ENCODE measurements around the gene GPS2. TPM values are rescaled to one million over a fixed set of nuclear protein-coding genes. Genes with fewer than 3 reads are reported as not detected.
A peak's percentile ranks its signal among the peaks of the same experiment; 100 is the strongest.

Gene GPS2
- total RNA-seq, 1 donor from 2014 or later = 51.1 TPM

- H3K27me3 ChIP-seq = no peaks in the 10 kb centered on the region
- DNase-seq (ENCODE audit: extremely low spot score in 2 of 2) = no peak
- H3K4me3 ChIP-seq = no peak overlapping the region
- no peaks in the 10 kb centered on the region for H3K9me3 ChIP-seq
- H3K4me1 ChIP-seq = peaks cover 14% of the 10 kb centered on the region
- no peak overlapping the region for H3K27ac ChIP-seq
- intact Hi-C loops (cut with DNase I) = no loop called here
- H3K36me3 ChIP-seq = peaks cover 0 to 51% of the 10 kb centered on the region in 2 donors
- TF ChIP-seq POLR2A (IDR thresholded peaks at IDR 0.05) = no peak
- TF ChIP-seq POLR2AphosphoS5 (IDR thresholded peaks at IDR 0.05; ENCODE audit: insufficient read depth in 1 of 2, low read depth in 1 of 2) = no peak
- TF ChIP-seq CTCF (IDR thresholded peaks at IDR 0.05) = no peak
Observed at GRCh38 chr17:7324438-7324779, 9.2 kb upstream of the GPS2 start.

GRCh38 chr17:7323731-7324437 is 8.7 kb upstream of the GPS2 start:
- H3K9me3 ChIP-seq = no peaks in the 10 kb centered on the region
- DNase-seq (ENCODE audit: extremely low spot score in 2 of 2) = no peak
- no peaks in the 10 kb centered on the region for H3K27me3 ChIP-seq
- TF ChIP-seq POLR2AphosphoS5 (IDR thresholded peaks at IDR 0.05; ENCODE audit: insufficient read depth in 1 of 2, low read depth in 1 of 2) = no peak
- TF ChIP-seq POLR2A (IDR thresholded peaks at IDR 0.05) = no peak
- TF ChIP-seq CTCF (IDR thresholded peaks at IDR 0.05) = peak; percentile 49 to 60 (median 56)
- H3K4me3 ChIP-seq = no peak overlapping the region
- H3K4me1 ChIP-seq = peaks cover 14% of the 10 kb centered on the region
- intact Hi-C loops (cut with DNase I) = no loop called here
- H3K27ac ChIP-seq = no peak overlapping the region
- H3K36me3 ChIP-seq = peaks cover 0 to 56% of the 10 kb centered on the region in 2 donors

GRCh38 chr17:7322520-7323194 is 7.5 kb upstream of the GPS2 start:
- Histone ChIP-seq H3K9me3 (no peaks in the 10 kb centered on the region), H3K27ac (no peak overlapping the region), H3K27me3 (no peaks in the 10 kb centered on the region), H3K36me3 (peaks cover 0 to 68% of the 10 kb centered on the region in 2 donors), H3K4me3 (no peak overlapping the region), H3K4me1 (peaks cover 2% of the 10 kb centered on the region)
- intact Hi-C loops (cut with DNase I) = no loop called here
- TF ChIP-seq CTCF (IDR thresholded peaks at IDR 0.05) = no peak
- TF ChIP-seq POLR2AphosphoS5 (IDR thresholded peaks at IDR 0.05; ENCODE audit: insufficient read depth in 1 of 2, low read depth in 1 of 2) = no peak
- TF ChIP-seq POLR2A (IDR thresholded peaks at IDR 0.05) = no peak
- DNase-seq (ENCODE audit: extremely low spot score in 2 of 2) = no peak

GRCh38 chr17:7321466-7321865 is 6.3 kb upstream of the GPS2 start:
- Histone ChIP-seq H3K4me3 (no peak overlapping the region), H3K27ac (no peak overlapping the region), H3K9me3 (no peaks in the 10 kb centered on the region), H3K4me1 (no peaks in the 10 kb centered on the region), H3K36me3 (peaks cover 0 to 76% of the 10 kb centered on the region in 2 donors), H3K27me3 (no peaks in the 10 kb centered on the region)
- TF ChIP-seq CTCF (IDR thresholded peaks at IDR 0.05) (no peak), POLR2A (IDR thresholded peaks at IDR 0.05) (no peak), POLR2AphosphoS5 (IDR thresholded peaks at IDR 0.05; ENCODE audit: insufficient read depth in 1 of 2, low read depth in 1 of 2) (no peak)
- DNase-seq (ENCODE audit: extremely low spot score in 2 of 2) = no peak
- intact Hi-C loops (cut with DNase I) = no loop called here

Data from vagina (tissue), 2 donors.